Neural progenitor cell (in vitro differentiated cells): ENCODE results near the gene MTX1. TPM values are rescaled to one million over a fixed set of nuclear protein-coding genes. Genes with fewer than 3 reads are reported as not detected.
A peak's percentile ranks its signal among the peaks of the same experiment; 100 is the strongest.
"Not testable (repeated sequence)": the region's sequence is repeated elsewhere in the genome, so short reads cannot be mapped to it uniquely, and the experiment has no call there.

Experiments used
- DNase-seq: peaks from one replicate; pipeline ENCODE4 v3.0.0-alpha.2; 2016; ENCODE audit warnings: low spot score
- H2AFZ ChIP-seq: fragments of 200-600 bp; sonication (generic); replicated peaks from 2 replicates; pipeline ENCODE4 v1.6.1; 2016; ENCODE audit warnings: antibody characterized with exemption
- H3F3A ChIP-seq: fragments of 200-600 bp; sonication (generic); 2 replicates; pipeline ENCODE4 v1.6.1; 2016; ENCODE audit warnings: antibody characterized with exemption, low read depth
- H3K27ac ChIP-seq: fragments of 200-600 bp; sonication (generic); 2 replicates; pipeline ENCODE4 v1.5.1; 2016; ENCODE audit warnings: mild to moderate bottlenecking
- H3K27me3 ChIP-seq: fragments of 200-600 bp; sonication (generic); 2 replicates; pipeline ENCODE4 v1.6.1; 2016; ENCODE audit warnings: mild to moderate bottlenecking, moderate library complexity
- H3K36me3 ChIP-seq: fragments of 200-600 bp; sonication (generic); 2 replicates; pipeline ENCODE4 v1.5.1; 2016
- H3K4me1 ChIP-seq: fragments of 200-600 bp; sonication (generic); 2 replicates; pipeline ENCODE4 v1.6.1; 2016; ENCODE audit warnings: mixed run types
- H3K4me2 ChIP-seq: fragments of 200-600 bp; sonication (generic); 2 replicates; pipeline ENCODE4 v1.6.1; 2016
- H3K4me3 ChIP-seq: fragments of 200-600 bp; sonication (generic); 2 replicates; pipeline ENCODE4 v1.5.1; 2016
- H3K79me2 ChIP-seq: fragments of 200-600 bp; sonication (generic); 2 replicates; pipeline ENCODE4 v1.6.1; 2016; ENCODE audit warnings: low read depth
- H3K9ac ChIP-seq: fragments of 200-600 bp; sonication (generic); 2 replicates; pipeline ENCODE4 v1.6.1; 2016
- H3K9me3 ChIP-seq: fragments of 200-600 bp; sonication (generic); 2 replicates; pipeline ENCODE4 v1.5.1; 2016; ENCODE audit warnings: low read depth
- H4K20me1 ChIP-seq: fragments of 200-600 bp; sonication (generic); 2 replicates; pipeline ENCODE4 v1.6.1; 2016; ENCODE audit warnings: low read depth
- H3K27ac Mint-ChIP-seq: 3 replicates; pipeline ENCODE4 v1.8.0; 2021; ENCODE audit warnings: mixed read lengths
- H3K27me3 Mint-ChIP-seq: 2 replicates; pipeline ENCODE4 v1.8.0; 2022; ENCODE audit warnings: low read depth, mild to moderate bottlenecking, inconsistent platforms, moderate library complexity, mixed read lengths; ENCODE audit not compliant: insufficient read depth
- H3K36me3 Mint-ChIP-seq: 3 replicates; pipeline ENCODE4 v1.8.0; 2021; ENCODE audit warnings: mixed read lengths
- H3K4me1 Mint-ChIP-seq: 3 replicates; pipeline ENCODE4 v1.8.0; 2021; ENCODE audit warnings: mixed read lengths
- H3K4me3 Mint-ChIP-seq: 3 replicates; pipeline ENCODE4 v1.8.0; 2021; ENCODE audit warnings: mild to moderate bottlenecking, moderate library complexity, mixed read lengths
- H3K9me3 Mint-ChIP-seq: 3 replicates; pipeline ENCODE4 v1.8.0; 2020; ENCODE audit warnings: mixed read lengths
- EZH2 ChIP-seq: fragments of 200-600 bp; sonication (generic); IDR thresholded peaks from 2 replicates; pipeline ENCODE4 v1.6.1; 2017; ENCODE audit warnings: antibody characterized with exemption, mild to moderate bottlenecking, moderate library complexity
- EZH2phosphoT487 ChIP-seq: fragments of 200-600 bp; sonication (generic); IDR thresholded peaks from 2 replicates; pipeline ENCODE4 v1.6.1; 2017; ENCODE audit warnings: antibody characterized with exemption
- total RNA-seq: library from RNA; depleted of rRNA; stranded (reverse); fragments of >200 nt; gene quantifications from 2 replicates; pipeline ENCODE4 v1.2.3, GENCODE V29; 2015; ENCODE audit warnings: low replicate concordance
- TF ChIP-seq, protein P1 (sequence below): fragments of 200-600 bp; sonication (generic); IDR thresholded peaks from 2 replicates; pipeline ENCODE4 v1.5.1; 2017; ENCODE audit warnings: antibody characterized with exemption, mild to moderate bottlenecking

MTX1 gene
- total RNA-seq, 1 donor from 2014 or later: 25.6 TPM

DNA sequence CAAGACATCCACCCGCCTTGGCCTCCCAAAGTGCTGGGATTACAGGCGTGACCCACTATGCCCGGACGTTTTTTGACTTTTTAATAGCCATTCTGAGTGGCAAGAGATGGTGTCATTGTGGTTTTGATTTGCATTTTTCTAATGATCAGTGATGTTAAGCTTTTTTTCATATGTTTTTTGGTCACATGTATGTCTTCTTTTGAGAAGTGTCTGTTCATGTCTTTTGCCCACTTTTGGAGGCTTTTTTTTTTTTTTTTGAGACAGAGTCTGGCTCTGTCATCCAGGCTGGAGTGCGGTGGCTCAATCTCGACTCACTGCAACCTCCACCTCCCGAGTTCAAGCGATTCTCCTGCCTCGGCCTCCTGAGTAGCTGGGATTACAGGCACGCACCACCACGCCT is 43.9 kb upstream of the MTX1 start:
- peaks cover 13% of the 10 kb centered on the region for H3K9me3 Mint-ChIP-seq
- not testable (repeated sequence) for H3K27me3 ChIP-seq, H3K36me3 Mint-ChIP-seq, H3K27ac ChIP-seq, H2AFZ ChIP-seq, H4K20me1 ChIP-seq, H3K4me2 ChIP-seq, H3K9me3 ChIP-seq, H3K4me3 Mint-ChIP-seq, H3K36me3 ChIP-seq, H3K4me3 ChIP-seq, H3K27ac Mint-ChIP-seq, H3K79me2 ChIP-seq, DNase-seq, H3K9ac ChIP-seq
- H3K27me3 Mint-ChIP-seq: peaks cover 18% of the 10 kb centered on the region
- H3F3A ChIP-seq: peaks cover 43% of the 10 kb centered on the region
- peaks cover 26% of the 10 kb centered on the region for H3K4me1 Mint-ChIP-seq
- peaks cover 19% of the 10 kb centered on the region for H3K4me1 ChIP-seq

DNA sequence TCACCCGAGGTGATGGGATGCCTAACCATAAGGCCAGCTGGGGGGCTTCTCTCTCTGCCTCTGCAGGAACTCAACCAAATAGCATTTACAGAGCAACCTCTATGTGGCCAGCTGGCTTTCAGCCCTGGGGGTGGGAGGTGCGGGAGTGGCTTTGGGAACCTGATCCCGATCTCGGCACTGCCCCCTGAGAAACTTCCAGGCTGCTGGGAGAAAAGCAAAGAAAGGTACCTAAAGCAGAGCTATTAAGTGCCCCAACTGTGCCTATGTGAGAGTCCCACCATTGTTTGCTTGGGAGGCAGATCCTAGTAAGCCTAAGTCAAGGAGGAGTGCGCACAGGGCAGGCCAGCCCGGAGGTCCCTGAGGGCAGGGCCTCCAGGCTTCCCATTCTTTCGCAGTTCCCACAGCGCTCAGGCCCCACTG is 42.4 kb upstream of the MTX1 start:
- Histone ChIP-seq H3K4me3 (no peak overlapping the region), H3K9me3 (no peaks in the 10 kb centered on the region), H3K4me2 (peak overlapping the region; percentile 73), H2AFZ (peak overlapping the region; percentile 38), H3K9ac (no peak overlapping the region), H3K4me1 (peaks cover 19% of the 10 kb centered on the region), H3K27me3 (no peaks in the 10 kb centered on the region), H4K20me1 (no peaks in the 10 kb centered on the region), H3K36me3 (no peaks in the 10 kb centered on the region), H3K27ac (peak overlapping the region; percentile 76), H3F3A (peaks cover 48% of the 10 kb centered on the region), H3K79me2 (peaks cover 1% of the 10 kb centered on the region)
- TF ChIP-seq EZH2phosphoT487: no peak
- TF ChIP-seq, protein P1, sequence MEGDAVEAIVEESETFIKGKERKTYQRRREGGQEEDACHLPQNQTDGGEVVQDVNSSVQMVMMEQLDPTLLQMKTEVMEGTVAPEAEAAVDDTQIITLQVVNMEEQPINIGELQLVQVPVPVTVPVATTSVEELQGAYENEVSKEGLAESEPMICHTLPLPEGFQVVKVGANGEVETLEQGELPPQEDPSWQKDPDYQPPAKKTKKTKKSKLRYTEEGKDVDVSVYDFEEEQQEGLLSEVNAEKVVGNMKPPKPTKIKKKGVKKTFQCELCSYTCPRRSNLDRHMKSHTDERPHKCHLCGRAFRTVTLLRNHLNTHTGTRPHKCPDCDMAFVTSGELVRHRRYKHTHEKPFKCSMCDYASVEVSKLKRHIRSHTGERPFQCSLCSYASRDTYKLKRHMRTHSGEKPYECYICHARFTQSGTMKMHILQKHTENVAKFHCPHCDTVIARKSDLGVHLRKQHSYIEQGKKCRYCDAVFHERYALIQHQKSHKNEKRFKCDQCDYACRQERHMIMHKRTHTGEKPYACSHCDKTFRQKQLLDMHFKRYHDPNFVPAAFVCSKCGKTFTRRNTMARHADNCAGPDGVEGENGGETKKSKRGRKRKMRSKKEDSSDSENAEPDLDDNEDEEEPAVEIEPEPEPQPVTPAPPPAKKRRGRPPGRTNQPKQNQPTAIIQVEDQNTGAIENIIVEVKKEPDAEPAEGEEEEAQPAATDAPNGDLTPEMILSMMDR: no peak
- no peak for TF ChIP-seq EZH2
- H3K27me3 Mint-ChIP-seq: peaks cover 13% of the 10 kb centered on the region
- peaks cover 4% of the 10 kb centered on the region for H3K36me3 Mint-ChIP-seq
- peak overlapping the region; percentile 69 for H3K27ac Mint-ChIP-seq
- peak overlapping the region; percentile 60 for H3K4me3 Mint-ChIP-seq
- peaks cover 23% of the 10 kb centered on the region for H3K4me1 Mint-ChIP-seq
- peaks cover 13% of the 10 kb centered on the region for H3K9me3 Mint-ChIP-seq
- DNase-seq: peak; percentile 69

DNA sequence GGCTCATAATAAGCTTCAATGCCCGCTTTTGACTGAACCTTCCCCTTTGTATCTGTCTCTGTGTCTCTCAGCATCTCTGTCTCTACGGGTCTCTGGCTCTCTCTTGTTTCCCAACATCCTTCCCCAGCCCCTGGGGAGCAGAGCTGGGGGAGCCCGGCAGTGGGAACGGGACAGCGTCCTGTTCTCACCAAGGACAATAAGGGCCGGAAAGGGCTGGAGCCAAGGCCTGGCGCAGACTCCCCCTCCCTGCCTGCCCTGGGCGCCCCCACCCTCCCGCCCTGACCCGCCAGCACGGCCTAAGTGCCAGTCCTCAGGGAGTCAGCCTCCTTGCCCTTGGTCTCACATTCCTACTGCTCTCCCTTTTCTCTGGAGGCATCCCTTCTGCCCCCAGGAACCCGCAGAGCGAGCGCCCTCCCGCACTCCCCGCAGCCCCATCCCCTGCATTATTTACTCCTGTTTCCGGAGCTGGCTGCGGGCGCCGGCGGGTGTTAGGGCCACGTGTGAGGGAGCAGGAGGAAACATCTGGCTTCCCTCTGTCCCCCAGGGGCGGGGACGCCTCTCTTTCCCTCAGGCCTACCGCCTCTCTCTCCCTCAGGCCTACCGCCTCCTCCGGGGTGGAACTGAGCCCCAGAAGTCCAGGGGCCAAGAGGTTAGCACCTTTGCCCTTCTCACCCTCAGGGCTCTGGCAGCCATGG is 41.9 kb upstream of the MTX1 start:
- Histone ChIP-seq H3K9ac (no peak overlapping the region), H3K79me2 (peaks cover 7% of the 10 kb centered on the region), H4K20me1 (no peaks in the 10 kb centered on the region), H3K4me2 (peak overlapping the region; percentile 73), H3K9me3 (no peaks in the 10 kb centered on the region), H3K27me3 (no peaks in the 10 kb centered on the region), H3K27ac (peak overlapping the region; percentile 76), H3F3A (peaks cover 50% of the 10 kb centered on the region), H3K4me1 (peaks cover 19% of the 10 kb centered on the region), H2AFZ (peak overlapping the region; percentile 38), H3K36me3 (no peaks in the 10 kb centered on the region), H3K4me3 (no peak overlapping the region)
- no peak for TF ChIP-seq EZH2phosphoT487
- Mint-ChIP-seq H3K27ac (peak overlapping the region; percentile 69), H3K4me1 (peaks cover 23% of the 10 kb centered on the region), H3K27me3 (peaks cover 13% of the 10 kb centered on the region), H3K9me3 (peaks cover 13% of the 10 kb centered on the region), H3K36me3 (peaks cover 4% of the 10 kb centered on the region), H3K4me3 (peak overlapping the region; percentile 84)
- DNase-seq: peak; percentile 78

DNA sequence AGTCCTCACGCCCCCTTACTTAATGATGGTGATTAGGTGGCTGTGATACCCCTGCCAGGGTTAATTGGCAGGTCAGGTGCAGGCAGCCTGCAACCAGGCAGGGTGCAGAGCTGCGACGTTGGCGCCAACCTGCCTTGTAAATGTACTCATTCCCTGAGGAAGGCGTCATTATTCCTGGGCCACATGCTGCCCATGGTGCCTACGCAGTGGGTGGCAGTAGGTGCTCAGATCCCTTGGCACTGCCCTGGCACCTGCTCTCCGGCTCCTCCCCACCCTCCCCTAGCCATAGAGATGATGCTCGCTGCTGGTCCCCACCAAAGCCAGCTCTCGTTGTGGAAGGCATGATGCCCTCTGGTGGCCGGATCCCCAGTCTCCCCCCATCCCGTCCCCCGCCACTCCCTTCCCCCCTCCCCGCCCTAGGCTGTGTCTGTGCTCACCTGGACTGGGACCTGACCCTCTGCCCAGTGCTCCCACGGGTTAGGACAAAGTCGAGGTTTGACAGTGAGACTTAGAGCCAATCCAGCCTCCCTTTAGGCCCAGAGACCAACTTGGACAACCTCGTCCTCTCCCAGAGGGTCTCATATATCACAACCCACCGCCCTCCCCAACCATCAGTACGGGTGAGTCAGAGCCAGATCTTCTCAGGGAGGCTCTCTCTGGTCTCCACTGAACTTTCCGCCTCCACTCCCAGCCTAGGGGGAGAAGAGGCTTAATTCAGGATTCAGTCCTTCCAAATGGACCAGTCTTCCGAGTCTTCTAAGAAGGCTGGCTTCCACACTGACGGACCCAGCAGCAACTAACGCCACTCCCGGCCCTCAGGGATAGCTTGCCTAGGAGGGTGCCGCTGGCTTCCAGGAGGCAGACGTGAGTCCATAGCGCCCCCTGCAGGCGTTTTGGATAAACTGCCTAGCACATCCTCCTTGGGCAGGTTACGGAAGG is 41.1 kb upstream of the MTX1 start:
- Mint-ChIP-seq H3K4me3 (peak overlapping the region; percentile 84), H3K4me1 (peaks cover 29% of the 10 kb centered on the region), H3K27ac (peak overlapping the region; percentile 72), H3K27me3 (peaks cover 16% of the 10 kb centered on the region), H3K36me3 (peaks cover 4% of the 10 kb centered on the region), H3K9me3 (peaks cover 13% of the 10 kb centered on the region)
- H2AFZ ChIP-seq: peak overlapping the region; percentile 75
- peak overlapping the region; percentile 73 for H3K4me2 ChIP-seq
- H3K4me1 ChIP-seq: peaks cover 25% of the 10 kb centered on the region
- TF ChIP-seq, protein P1: peak; percentile 89
- TF ChIP-seq EZH2phosphoT487: no peak
- TF ChIP-seq EZH2: no peak
- H3F3A ChIP-seq: peaks cover 59% of the 10 kb centered on the region
- peak overlapping the region; percentile 43 for H3K4me3 ChIP-seq
- H4K20me1 ChIP-seq: no peaks in the 10 kb centered on the region
- H3K79me2 ChIP-seq: peaks cover 15% of the 10 kb centered on the region
- H3K9me3 ChIP-seq: no peaks in the 10 kb centered on the region
- no peak overlapping the region for H3K27ac ChIP-seq
- no peaks in the 10 kb centered on the region for H3K36me3 ChIP-seq
- H3K27me3 ChIP-seq: no peaks in the 10 kb centered on the region
- no peak overlapping the region for H3K9ac ChIP-seq
- DNase-seq: peak; percentile 96

DNA sequence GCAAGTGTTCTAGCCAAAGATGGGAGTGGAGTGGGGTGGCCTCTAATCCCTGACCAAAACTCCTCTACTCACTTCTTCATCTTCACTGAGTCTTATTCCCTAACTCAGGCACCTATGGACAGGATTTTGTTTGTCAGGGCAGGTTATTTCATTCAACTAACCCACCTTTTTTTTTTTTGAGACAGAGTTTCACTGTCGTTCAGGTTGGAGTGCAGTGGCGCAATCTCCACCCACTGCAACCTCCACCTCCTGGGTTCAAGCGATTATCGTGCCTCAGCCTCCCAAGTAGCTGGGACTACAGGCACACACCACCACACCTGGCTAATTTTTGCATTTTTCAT is 40.4 kb upstream of the MTX1 start:
- not testable (repeated sequence) for H3K36me3 ChIP-seq, H3K27me3 ChIP-seq, H2AFZ ChIP-seq, H3K27ac Mint-ChIP-seq, H3K9ac ChIP-seq, H3K4me3 ChIP-seq, DNase-seq, H3K36me3 Mint-ChIP-seq, H3K27ac ChIP-seq, H4K20me1 ChIP-seq, H3K9me3 ChIP-seq
- peak overlapping the region; percentile 73 for H3K4me2 ChIP-seq
- Mint-ChIP-seq H3K27me3 (peaks cover 18% of the 10 kb centered on the region), H3K4me1 (peaks cover 31% of the 10 kb centered on the region), H3K4me3 (peak overlapping the region; percentile 84), H3K9me3 (peaks cover 13% of the 10 kb centered on the region)
- peaks cover 27% of the 10 kb centered on the region for H3K4me1 ChIP-seq
- H3K79me2 ChIP-seq: peaks cover 18% of the 10 kb centered on the region
- peaks cover 65% of the 10 kb centered on the region for H3F3A ChIP-seq
